SK-N-SH (cell line): Measurements from ENCODE around the gene RER1. TPM values are rescaled to one million over a fixed set of nuclear protein-coding genes. Genes with fewer than 3 reads are reported as not detected.

Experiments used
- CTCF ChIA-PET: fragments of 300-600, 350-600 bp; formaldehyde crosslinking; extraction: SDS; loops from one replicate; lab custom pipeline; 2021; lab: Yijun Ruan, JAX
- POLR2A ChIA-PET: fragments of 350-600 bp; sonication (Branson Sonifier 250); formaldehyde crosslinking; extraction: SDS; loops from one replicate; lab custom pipeline; 2020; ENCODE audit warnings: antibody characterized with exemption, inconsistent platforms; lab: Yijun Ruan, JAX
- DNase-seq: peaks from one replicate; pipeline ENCODE4 v3.0.0; 2012
- H2AFZ ChIP-seq: fragments of 200-600 bp; sonication (generic); 2 replicates; pipeline ENCODE4 v1.8.1; 2016; ENCODE audit warnings: antibody characterized with exemption, mild to moderate bottlenecking, low read depth
- H3F3A ChIP-seq: fragments of 200-600 bp; sonication (generic); replicated peaks from 2 replicates; pipeline ENCODE3; 2016; ENCODE audit warnings: antibody characterized with exemption, mild to moderate bottlenecking; ENCODE audit not compliant: insufficient read depth
- H3K27ac ChIP-seq, 2 experiments: fragments of 200-500 bp in 1 of 2; fragments of 200-600 bp in 1 of 2; sonication (Bioruptor generic) in 1 of 2; sonication (generic), shearing (Covaris generic) in 1 of 2; 2 replicates each; pipeline versions ENCODE4 v1.5.1 to v1.6.1; 2014 to 2016; ENCODE audit warnings: low read depth in 2 of 2, inconsistent platforms in 1 of 2, low read length in 1 of 2, mild to moderate bottlenecking in 1 of 2, mixed read lengths in 1 of 2
- H3K27me3 ChIP-seq: fragments of 200-600 bp; sonication (generic), shearing (Covaris generic); 2 replicates; pipeline ENCODE4 v1.6.1; 2016; ENCODE audit warnings: mixed run types; ENCODE audit not compliant: insufficient read depth
- H3K36me3 ChIP-seq, 2 experiments: fragments of 200-500 bp in 1 of 2; fragments of 200-600 bp in 1 of 2; sonication (Bioruptor generic) in 1 of 2; sonication (generic) in 1 of 2; replicated peaks in 1 of 2; 2 replicates each; pipeline versions ENCODE3 to v1.5.1; 2014 to 2016; ENCODE audit warnings: low read length in 1 of 2, mild to moderate bottlenecking in 1 of 2; ENCODE audit not compliant: insufficient read depth in 2 of 2, control insufficient read depth in 1 of 2
- H3K4me1 ChIP-seq, 2 experiments: fragments of 200-500 bp in 1 of 2; fragments of 200-600 bp in 1 of 2; sonication (Bioruptor generic) in 1 of 2; sonication (generic), shearing (Covaris generic) in 1 of 2; 2 replicates each; pipeline versions ENCODE4 v1.5.1 to v1.6.1; 2014 to 2016; ENCODE audit warnings: low read depth in 1 of 2, low read length in 1 of 2, mixed run types in 1 of 2; ENCODE audit not compliant: insufficient read depth in 2 of 2, control insufficient read depth in 1 of 2
- H3K4me2 ChIP-seq: fragments of 200-600 bp; sonication (generic), shearing (Covaris generic); 2 replicates; pipeline ENCODE4 v1.6.1; 2017; ENCODE audit warnings: mixed run types
- H3K4me3 ChIP-seq, 2 experiments: fragments of 200-500 bp in 1 of 2; fragments of 200-600 bp in 1 of 2; sonication (Bioruptor generic) in 1 of 2; sonication (generic), shearing (Covaris generic) in 1 of 2; 2 replicates each; pipeline versions ENCODE4 v1.5.1 to v1.8.1; 2014 to 2016; ENCODE audit warnings: low read depth in 2 of 2, inconsistent platforms in 1 of 2, low read length in 1 of 2, mild to moderate bottlenecking in 1 of 2, mixed read lengths in 1 of 2, moderate library complexity in 1 of 2
- H3K79me2 ChIP-seq: fragments of 200-600 bp; sonication (generic); 2 replicates; pipeline ENCODE4 v1.8.1; 2017; ENCODE audit warnings: mild to moderate bottlenecking; ENCODE audit not compliant: insufficient read depth
- H3K9ac ChIP-seq: fragments of 200-600 bp; sonication (generic); 2 replicates; pipeline ENCODE4 v1.6.1; 2017; ENCODE audit warnings: mixed run types
- H3K9me2 ChIP-seq: fragments of 200-600 bp; sonication (generic); 2 replicates; pipeline ENCODE4 v1.6.1; 2017; ENCODE audit warnings: mixed run types
- H3K9me3 ChIP-seq: fragments of 200-600 bp; sonication (generic); 2 replicates; pipeline ENCODE4 v1.6.1; 2017; ENCODE audit warnings: mixed run types, mild to moderate bottlenecking, moderate library complexity
- H4K20me1 ChIP-seq: fragments of 200-600 bp; sonication (generic); 2 replicates; pipeline ENCODE4 v1.6.1; 2017; ENCODE audit warnings: mild to moderate bottlenecking, mixed run types; ENCODE audit not compliant: insufficient read depth
- CHD2 ChIP-seq: fragments of 150-350 bp; IDR thresholded peaks from 2 replicates; pipeline ENCODE4 v1.6.1; 2018; ENCODE audit warnings: low read length; ENCODE audit not compliant: partially characterized antibody
- EP300 ChIP-seq, 2 experiments: IDR thresholded peaks; 2 replicates each; pipeline versions ENCODE4 v1.4.0 to v1.6.1; 2012; ENCODE audit warnings: borderline replicate concordance in 1 of 2, low read depth in 1 of 2, low read length in 1 of 2
- EZH2phosphoT487 ChIP-seq: fragments of 200-600 bp; sonication (generic); IDR thresholded peaks from 2 replicates; pipeline ENCODE4 v1.6.1; 2017; ENCODE audit warnings: low read depth, mixed run types, mild to moderate bottlenecking, antibody characterized with exemption, moderate library complexity, borderline replicate concordance
- FOXJ3 ChIP-seq: sonication (generic); formaldehyde crosslinking; IDR thresholded peaks from 2 replicates; pipeline ENCODE4 v1.5.1; 2020; ENCODE audit warnings: mild to moderate bottlenecking, missing genetic modification reagents
- FOXM1 ChIP-seq: IDR thresholded peaks from 2 replicates; pipeline ENCODE4 v1.4.0; 2012; ENCODE audit warnings: low read depth, mild to moderate bottlenecking
- GATA2 ChIP-seq: sonication (generic); formaldehyde crosslinking; IDR thresholded peaks from 2 replicates; pipeline ENCODE4 v1.5.0; 2020; ENCODE audit warnings: mild to moderate bottlenecking, missing genetic modification reagents
- IRF3 ChIP-seq: fragments of 150-350 bp; IDR thresholded peaks from 2 replicates; pipeline ENCODE4 v1.6.1; 2016; ENCODE audit warnings: mild to moderate bottlenecking, low read depth, low read length
- MEF2A ChIP-seq: IDR thresholded peaks from 2 replicates; pipeline ENCODE4 v1.4.0; 2012; ENCODE audit warnings: low read depth, borderline replicate concordance
- MXI1 ChIP-seq: IDR thresholded peaks from 2 replicates; pipeline ENCODE4 v1.6.1; 2012; ENCODE audit warnings: mild to moderate bottlenecking, low read depth, low read length, improper control_type of control experiment
- NRF1 ChIP-seq: IDR thresholded peaks from 2 replicates; pipeline ENCODE4 v1.6.1; 2012; ENCODE audit warnings: low read depth, mild to moderate bottlenecking, low read length
- POLR2AphosphoS5 ChIP-seq: IDR thresholded peaks from 2 replicates; pipeline ENCODE4 v1.6.1; 2012; ENCODE audit warnings: low read depth, low read length
- RAD21 ChIP-seq: IDR thresholded peaks from 2 replicates; pipeline ENCODE4 v1.6.1; 2012; ENCODE audit warnings: mild to moderate bottlenecking, low read length
- REST ChIP-seq: IDR thresholded peaks from 2 replicates; pipeline ENCODE4 v1.6.1; 2012; ENCODE audit warnings: mild to moderate bottlenecking, low read depth, low read length, moderate library complexity
- RFX5 ChIP-seq: IDR thresholded peaks from 2 replicates; pipeline ENCODE4 v1.6.1; 2012; ENCODE audit warnings: mild to moderate bottlenecking, improper control_type of control experiment, low read length
- SMC3 ChIP-seq: IDR thresholded peaks from 2 replicates; pipeline ENCODE4 v1.6.1; 2012; ENCODE audit warnings: low read depth, low read length, improper control_type of control experiment
- TAF1 ChIP-seq: IDR thresholded peaks from 2 replicates; pipeline ENCODE4 v1.6.1; 2012; ENCODE audit warnings: low read depth, mild to moderate bottlenecking, low read length, moderate library complexity, borderline replicate concordance
- YY1 ChIP-seq: IDR thresholded peaks from 2 replicates; pipeline ENCODE4 v1.4.0; 2012; ENCODE audit warnings: low read depth, mild to moderate bottlenecking
- WGBS: methylation state at CpG from one replicate; pipeline ENCODE4 v1.1.6; 2017; ENCODE audit warnings: low lambda C conversion rate; 5-methylcytosine and 5-hydroxymethylcytosine counted together
- polyA plus RNA-seq, 3 experiments: library from polyadenylated mRNA; depleted of rRNA; stranded (reverse); fragments of >200 nt; gene quantifications; 2 replicates each; pipeline ENCODE4 v1.2.3, GENCODE V29; 2012
- TF ChIP-seq, protein P1 (sequence below): fragments of 200-600 bp; sonication (generic); IDR thresholded peaks from 2 replicates; pipeline ENCODE4 v1.6.1; 2017; ENCODE audit warnings: antibody characterized with exemption, mild to moderate bottlenecking, moderate library complexity

Gene RER1
- polyA plus RNA-seq, 1 of the 3 experiments (the other 2 are of a cell fraction) = 181 TPM

- Histone ChIP-seq H3K4me2 (no peak overlapping the region), H3K9me2 (no peaks in the 10 kb centered on the region), H3K9me3 (no peaks in the 10 kb centered on the region), H3K4me1 (peaks cover 0 to 3% of the 10 kb centered on the region in 2 experiments; a peak in 1 of 4 replicates), H3F3A (no peaks in the 10 kb centered on the region), H3K4me3 (no peak overlapping the region), H3K9ac (no peak overlapping the region), H3K36me3 (no peaks in the 10 kb centered on the region), H3K79me2 (no peaks in the 10 kb centered on the region), H2AFZ (no peak overlapping the region), H4K20me1 (no peaks in the 10 kb centered on the region)
- 70% methylated on average over 2 of the region's 13 CpGs for WGBS
- CTCF ChIA-PET = interaction anchor here (0.7 to 1.7 kb wide), 4 partner anchors 10 to 128 kb away, joined by 3 to 4 read pairs (median 3); no protein-coding TSS in a partner anchor
- no peak for TF ChIP-seq FOXM1
- TF ChIP-seq, all 33 proteins: peak for 0
- POLR2A ChIA-PET = no interaction called here
- no peak for DNase-seq
- no peak overlapping the region for H3K27ac ChIP-seq
- H3K27me3 ChIP-seq = peaks cover 11% of the 10 kb centered on the region
Measured at GRCh38 chr1:2433196-2433595, 41.6 kb downstream of the RER1 start.

DNA sequence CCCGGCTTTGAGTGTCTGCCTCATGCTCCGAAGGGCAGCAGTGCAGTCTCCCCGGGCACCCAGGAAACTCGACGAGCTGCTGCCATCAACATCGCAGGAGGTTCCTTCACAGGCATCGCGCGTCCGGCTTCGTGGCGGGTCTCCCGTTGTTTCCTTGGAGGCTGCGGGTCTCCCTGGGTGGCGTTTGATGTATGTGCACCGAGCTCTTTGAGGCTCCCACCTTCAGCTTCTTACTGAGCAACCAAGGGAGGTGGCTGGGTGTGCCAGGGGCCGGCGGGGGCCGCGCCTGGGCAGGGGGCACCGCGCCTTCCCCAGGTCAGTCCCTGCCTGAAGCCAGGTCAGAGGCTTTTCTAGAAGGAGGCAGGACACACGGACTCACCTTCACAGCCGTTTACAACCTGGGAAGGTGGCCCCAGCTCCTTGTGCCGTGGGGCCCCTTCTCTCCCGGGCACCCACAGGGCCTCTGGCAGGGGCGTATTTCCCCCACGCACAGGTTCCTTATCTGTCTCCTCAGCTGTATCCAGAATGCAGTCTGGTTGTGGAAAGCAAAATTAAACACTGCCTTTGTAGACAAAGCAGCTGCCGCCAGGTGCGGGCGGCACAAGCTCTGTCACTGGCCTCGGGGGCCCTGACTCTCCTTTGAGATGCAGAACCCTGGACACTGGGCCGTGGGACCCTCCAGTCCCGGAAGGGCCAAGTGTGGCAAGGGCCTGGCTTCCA lies 42.5 kb downstream of the RER1 start:
- Histone ChIP-seq H3K4me3 (no peak overlapping the region), H3K4me1 (peaks cover 0 to 3% of the 10 kb centered on the region in 2 experiments; a peak in 1 of 4 replicates), H3K79me2 (no peaks in the 10 kb centered on the region), H3K27ac (no peak overlapping the region), H3K9ac (no peak overlapping the region), H3K27me3 (peaks cover 11% of the 10 kb centered on the region), H3F3A (no peaks in the 10 kb centered on the region), H3K9me3 (no peaks in the 10 kb centered on the region), H2AFZ (no peak overlapping the region), H3K4me2 (no peak overlapping the region), H3K36me3 (no peaks in the 10 kb centered on the region), H3K9me2 (no peaks in the 10 kb centered on the region), H4K20me1 (no peaks in the 10 kb centered on the region)
- POLR2A ChIA-PET = interaction anchor here (1.2 kb wide), 1 partner anchor 16 kb away, joined by 4 read pairs; no protein-coding TSS in a partner anchor
- no peak for DNase-seq
- CTCF ChIA-PET = interaction anchor here (1.0 to 1.6 kb wide), 6 partner anchors 10 to 352 kb away, joined by 3 to 6 read pairs (median 5); no protein-coding TSS in a partner anchor
- TF ChIP-seq NRF1 (no peak), REST (no peak), IRF3 (no peak), FOXJ3 (CRISPR knock-in tag) (no peak), CHD2 (no peak), GATA2 (CRISPR knock-in tag) (no peak), YY1 (no peak), POLR2AphosphoS5 (no peak), RFX5 (no peak), MEF2A (no peak), MXI1 (no peak), EP300 (IDR thresholded peaks at IDR 0.05; ENCODE audit: borderline replicate concordance in 1 of 2, low read depth in 1 of 2, low read length in 1 of 2) (no peak), RAD21 (no peak), SMC3 (no peak), TAF1 (no peak), FOXM1 (no peak), EZH2phosphoT487 (no peak)
- TF ChIP-seq, protein P1, sequence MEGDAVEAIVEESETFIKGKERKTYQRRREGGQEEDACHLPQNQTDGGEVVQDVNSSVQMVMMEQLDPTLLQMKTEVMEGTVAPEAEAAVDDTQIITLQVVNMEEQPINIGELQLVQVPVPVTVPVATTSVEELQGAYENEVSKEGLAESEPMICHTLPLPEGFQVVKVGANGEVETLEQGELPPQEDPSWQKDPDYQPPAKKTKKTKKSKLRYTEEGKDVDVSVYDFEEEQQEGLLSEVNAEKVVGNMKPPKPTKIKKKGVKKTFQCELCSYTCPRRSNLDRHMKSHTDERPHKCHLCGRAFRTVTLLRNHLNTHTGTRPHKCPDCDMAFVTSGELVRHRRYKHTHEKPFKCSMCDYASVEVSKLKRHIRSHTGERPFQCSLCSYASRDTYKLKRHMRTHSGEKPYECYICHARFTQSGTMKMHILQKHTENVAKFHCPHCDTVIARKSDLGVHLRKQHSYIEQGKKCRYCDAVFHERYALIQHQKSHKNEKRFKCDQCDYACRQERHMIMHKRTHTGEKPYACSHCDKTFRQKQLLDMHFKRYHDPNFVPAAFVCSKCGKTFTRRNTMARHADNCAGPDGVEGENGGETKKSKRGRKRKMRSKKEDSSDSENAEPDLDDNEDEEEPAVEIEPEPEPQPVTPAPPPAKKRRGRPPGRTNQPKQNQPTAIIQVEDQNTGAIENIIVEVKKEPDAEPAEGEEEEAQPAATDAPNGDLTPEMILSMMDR = no peak
- 40% methylated on average over 1 of the region's 34 CpGs for WGBS
